Urinary bladder (tissue), 4 donors: ENCODE data around the gene RAB4A. TPM values are rescaled to one million over a fixed set of nuclear protein-coding genes. Genes with fewer than 3 reads are reported as not detected.

ENCODE experiments used
- DNase-seq: peaks from one replicate; pipeline ENCODE4 v3.0.0-alpha.2; 2015; ENCODE audit errors: extremely low spot score
- H3K27ac ChIP-seq: one replicate; pipeline ENCODE4 v1.5.1; 2013; ENCODE audit warnings: low read depth, mild to moderate bottlenecking, moderate library complexity
- H3K36me3 ChIP-seq: one replicate; pipeline ENCODE4 v1.6.1; 2013; ENCODE audit warnings: mild to moderate bottlenecking, moderate library complexity; ENCODE audit not compliant: insufficient read depth
- H3K4me1 ChIP-seq: one replicate; pipeline ENCODE4 v1.6.1; 2013; ENCODE audit warnings: mild to moderate bottlenecking, moderate library complexity; ENCODE audit not compliant: insufficient read depth
- H3K4me3 ChIP-seq: one replicate; pipeline ENCODE4 v1.5.1; 2013; ENCODE audit warnings: low read depth, low read length
- WGBS: extraction: QIAGEN DNeasy Blood & Tissue Kit; methylation state at CpG from one replicate; pipeline ENCODE4 v1.1.7; 2013; 5-methylcytosine and 5-hydroxymethylcytosine counted together
- polyA plus RNA-seq: library from polyadenylated mRNA; stranded (reverse); fragments of 200-250 nt; gene quantifications from one replicate; pipeline ENCODE4 v1.2.3, GENCODE V29; 2013
- total RNA-seq: library from RNA; depleted of rRNA; stranded (reverse); fragments of >200 nt; gene quantifications from one replicate; pipeline ENCODE4 v1.2.3, GENCODE V29; 2014
- donor health status: healthy with polysubstance abuse.
- donor health status: healthy.

The RAB4A gene
- total and polyA plus RNA-seq, 2 donors, result 33.5 to 51.4 TPM

DNA sequence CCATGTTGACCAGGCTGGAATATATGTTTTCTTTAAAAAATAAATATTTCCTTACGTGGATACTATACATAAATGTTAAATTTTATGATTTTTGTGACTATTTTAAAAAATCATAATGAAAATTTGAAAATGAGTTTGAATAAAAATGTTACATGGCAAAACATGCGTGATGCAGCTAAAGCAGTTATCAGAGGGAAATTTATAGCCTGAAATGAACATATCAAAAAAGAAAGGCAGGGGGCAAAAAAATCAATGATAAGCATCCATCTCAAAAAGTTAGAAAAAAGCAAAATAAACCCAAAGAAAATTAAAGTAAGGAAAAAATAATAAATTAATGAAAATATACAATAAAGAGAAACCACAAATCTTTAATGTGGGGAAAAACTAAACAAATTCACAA lies 63.4 kb downstream of the RAB4A start:
- H3K4me3 ChIP-seq, result no peak overlapping the region
- H3K4me1 ChIP-seq, result no peaks in the 10 kb centered on the region
- no peaks in the 10 kb centered on the region for H3K36me3 ChIP-seq
- no peak for DNase-seq
- no peak overlapping the region for H3K27ac ChIP-seq
- 73% methylated on average over 2 of the region's 2 CpGs for WGBS

DNA sequence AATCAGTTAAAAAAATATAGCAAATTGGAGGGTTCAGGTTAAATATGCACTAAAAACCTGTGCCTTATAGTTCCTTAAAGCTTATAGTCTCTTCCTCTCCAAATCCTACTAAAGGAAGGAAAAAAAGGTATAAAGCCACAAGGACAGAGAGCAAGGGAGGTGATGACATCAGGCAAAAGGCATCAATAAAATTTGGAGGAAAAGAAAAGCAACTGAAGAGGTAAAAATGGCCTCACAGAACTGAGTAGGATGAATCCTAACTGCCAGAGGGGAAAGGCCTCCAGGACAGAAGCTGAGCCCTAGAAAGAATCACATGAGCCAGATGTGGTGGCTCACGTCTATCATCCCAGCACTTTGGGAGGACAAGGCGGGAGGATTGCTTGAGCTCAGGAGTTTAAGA lies 63.8 kb downstream of the RAB4A start:
- Histone ChIP-seq H3K4me3 (no peak overlapping the region), H3K27ac (no peak overlapping the region), H3K4me1 (no peaks in the 10 kb centered on the region), H3K36me3 (no peaks in the 10 kb centered on the region)
- no peak for DNase-seq
- WGBS, result 100% methylated on average over 2 of the region's 2 CpGs

DNA sequence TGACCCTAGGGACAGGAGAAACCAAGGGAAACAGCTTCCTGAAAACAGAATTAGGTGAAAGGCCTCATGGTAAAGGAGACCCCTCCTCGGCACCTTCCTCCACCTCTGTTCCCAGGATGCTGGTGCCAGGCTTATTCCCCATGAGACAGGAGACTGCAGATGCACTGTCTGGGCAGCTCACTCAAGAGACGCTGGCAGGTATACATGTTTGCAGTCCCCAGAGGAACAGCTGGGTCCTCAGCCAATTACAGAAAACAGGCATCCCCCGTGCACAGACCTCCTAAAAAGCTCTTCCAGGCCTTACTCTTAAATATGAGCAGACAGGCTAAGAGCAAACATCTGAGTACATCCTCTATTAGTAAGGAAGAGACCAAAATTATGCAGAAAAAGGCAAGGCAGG lies 65.4 kb downstream of the RAB4A start:
- no peaks in the 10 kb centered on the region for H3K36me3 ChIP-seq
- DNase-seq, result no peak
- no peak overlapping the region for H3K27ac ChIP-seq
- no peak overlapping the region for H3K4me3 ChIP-seq
- 85% methylated on average over 3 of the region's 3 CpGs for WGBS
- no peaks in the 10 kb centered on the region for H3K4me1 ChIP-seq

DNA sequence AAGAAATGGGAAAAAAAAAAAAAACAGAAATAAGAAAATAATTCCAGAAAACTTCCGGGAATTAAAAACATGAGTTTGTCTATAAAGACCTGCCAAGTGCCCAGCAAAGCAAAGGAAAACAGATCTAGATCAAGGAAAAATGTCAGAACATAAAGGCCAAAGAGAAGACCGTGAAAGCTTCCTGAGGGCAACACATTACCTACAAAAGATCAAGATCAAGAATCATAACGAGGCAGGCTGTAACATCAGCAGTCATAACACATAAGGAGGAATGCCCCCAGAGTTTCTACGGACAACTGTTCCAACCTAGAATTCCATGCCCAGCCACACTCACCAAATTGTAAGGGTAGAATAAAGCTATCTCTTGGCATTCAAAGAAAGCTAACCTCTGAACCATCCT lies 68.2 kb downstream of the RAB4A start:
- 92% methylated on average over 4 of the region's 4 CpGs for WGBS
- DNase-seq, result no peak

DNA sequence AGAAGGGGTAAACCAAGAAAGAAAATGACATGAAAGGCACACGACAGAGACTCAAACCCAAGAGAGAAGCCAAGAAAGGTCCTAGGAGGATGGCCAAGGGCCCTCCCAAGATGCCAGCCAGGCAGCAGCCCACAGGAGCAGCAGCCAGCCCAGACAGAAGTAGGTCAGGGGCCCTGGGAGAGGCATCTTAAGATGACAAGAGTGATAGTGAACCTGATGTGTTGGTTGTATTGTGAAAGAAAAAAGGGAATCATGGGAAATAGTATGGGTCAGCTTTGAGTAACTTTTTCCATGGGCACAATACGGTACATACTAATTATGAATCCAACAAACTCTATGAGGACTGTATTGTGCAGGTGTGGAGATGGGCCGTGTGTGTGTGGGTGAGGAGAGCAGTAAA lies 68.6 kb downstream of the RAB4A start:
- H3K27ac ChIP-seq, result no peak overlapping the region
- H3K4me1 ChIP-seq, result no peaks in the 10 kb centered on the region
- H3K4me3 ChIP-seq, result no peak overlapping the region
- 94% methylated on average over 3 of the region's 3 CpGs for WGBS
- H3K36me3 ChIP-seq, result no peaks in the 10 kb centered on the region
- no peak for DNase-seq

More for the DNA sequence above, 68.2 kb downstream of the RAB4A start:
- Histone ChIP-seq H3K36me3 (no peaks in the 10 kb centered on the region), H3K4me3 (no peak overlapping the region), H3K4me1 (no peaks in the 10 kb centered on the region), H3K27ac (no peak overlapping the region)

DNA sequence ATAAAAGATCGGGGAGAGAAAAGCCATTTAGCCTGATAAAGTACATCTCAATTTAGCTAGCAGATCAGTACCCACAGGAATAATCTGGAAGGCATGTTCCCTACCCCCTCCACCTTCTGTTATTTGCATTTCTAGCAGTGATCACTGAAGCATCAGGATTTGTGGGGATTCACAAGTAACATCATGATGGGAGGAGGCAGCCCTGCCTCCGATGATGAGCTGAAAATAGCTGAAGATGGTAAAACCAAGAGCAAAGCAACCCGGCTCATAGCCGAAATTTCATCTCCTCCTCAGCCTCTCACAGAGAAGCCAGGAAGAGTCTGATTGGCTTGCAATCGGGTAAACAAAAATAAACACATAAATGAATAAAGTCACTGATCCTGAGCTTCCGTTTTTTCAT lies 69.6 kb downstream of the RAB4A start:
- H3K4me1 ChIP-seq, result no peaks in the 10 kb centered on the region
- no peak overlapping the region for H3K4me3 ChIP-seq
- H3K27ac ChIP-seq, result no peak overlapping the region
- no peaks in the 10 kb centered on the region for H3K36me3 ChIP-seq
- no peak for DNase-seq
- 89% methylated on average over 6 of the region's 6 CpGs for WGBS

DNA sequence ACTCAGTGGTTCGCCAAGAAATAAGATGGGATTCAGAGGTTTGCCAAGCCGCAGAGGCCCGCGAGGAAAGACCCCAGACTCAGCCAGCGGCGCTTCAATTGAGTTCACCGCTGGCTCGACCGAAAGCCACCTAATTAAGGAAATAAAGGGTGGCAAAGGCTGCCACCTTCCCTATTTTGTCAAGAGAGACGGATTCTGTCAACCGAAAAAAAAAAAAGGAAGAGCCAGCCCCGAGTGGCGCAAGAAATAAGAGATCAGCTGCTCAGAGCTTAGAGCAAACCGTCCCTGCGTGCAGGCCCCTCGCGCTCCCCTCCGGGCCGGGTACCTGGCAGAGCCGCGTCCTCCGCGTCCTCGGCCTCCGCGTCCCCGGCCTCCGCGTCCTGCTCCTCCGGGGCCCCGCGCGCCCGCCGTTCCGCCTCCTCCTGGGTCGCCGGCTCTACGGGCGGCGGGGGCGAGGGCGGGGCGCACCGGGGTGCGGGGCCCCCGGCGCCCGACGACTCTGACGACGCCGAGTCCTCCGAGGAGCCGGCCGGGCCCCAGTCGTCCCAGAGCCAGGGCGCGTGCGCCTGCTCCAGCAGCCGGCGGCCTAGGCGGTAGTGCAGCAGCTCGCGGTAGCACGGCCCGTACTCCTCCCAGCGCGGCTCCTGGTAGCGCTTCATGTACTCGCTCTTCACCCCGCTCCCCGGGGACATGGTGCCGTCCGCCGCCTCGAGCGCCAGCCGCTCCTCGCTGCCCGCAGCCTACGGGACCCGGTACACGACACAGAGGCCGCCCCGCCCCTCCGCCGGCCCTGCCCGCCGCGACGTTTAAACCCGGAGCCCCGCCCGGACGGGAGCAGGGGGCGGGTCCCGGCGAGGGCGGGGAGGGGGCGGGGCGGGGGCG lies 71.1 kb downstream of the RAB4A start:
- WGBS, result under 1% methylated on average over 103 of the region's 103 CpGs
- H3K27ac ChIP-seq, result peak overlapping the region; percentile 94
- H3K36me3 ChIP-seq, result no peaks in the 10 kb centered on the region
- peak overlapping the region; percentile 82 for H3K4me3 ChIP-seq
- DNase-seq, result no peak
- H3K4me1 ChIP-seq, result no peaks in the 10 kb centered on the region

DNA sequence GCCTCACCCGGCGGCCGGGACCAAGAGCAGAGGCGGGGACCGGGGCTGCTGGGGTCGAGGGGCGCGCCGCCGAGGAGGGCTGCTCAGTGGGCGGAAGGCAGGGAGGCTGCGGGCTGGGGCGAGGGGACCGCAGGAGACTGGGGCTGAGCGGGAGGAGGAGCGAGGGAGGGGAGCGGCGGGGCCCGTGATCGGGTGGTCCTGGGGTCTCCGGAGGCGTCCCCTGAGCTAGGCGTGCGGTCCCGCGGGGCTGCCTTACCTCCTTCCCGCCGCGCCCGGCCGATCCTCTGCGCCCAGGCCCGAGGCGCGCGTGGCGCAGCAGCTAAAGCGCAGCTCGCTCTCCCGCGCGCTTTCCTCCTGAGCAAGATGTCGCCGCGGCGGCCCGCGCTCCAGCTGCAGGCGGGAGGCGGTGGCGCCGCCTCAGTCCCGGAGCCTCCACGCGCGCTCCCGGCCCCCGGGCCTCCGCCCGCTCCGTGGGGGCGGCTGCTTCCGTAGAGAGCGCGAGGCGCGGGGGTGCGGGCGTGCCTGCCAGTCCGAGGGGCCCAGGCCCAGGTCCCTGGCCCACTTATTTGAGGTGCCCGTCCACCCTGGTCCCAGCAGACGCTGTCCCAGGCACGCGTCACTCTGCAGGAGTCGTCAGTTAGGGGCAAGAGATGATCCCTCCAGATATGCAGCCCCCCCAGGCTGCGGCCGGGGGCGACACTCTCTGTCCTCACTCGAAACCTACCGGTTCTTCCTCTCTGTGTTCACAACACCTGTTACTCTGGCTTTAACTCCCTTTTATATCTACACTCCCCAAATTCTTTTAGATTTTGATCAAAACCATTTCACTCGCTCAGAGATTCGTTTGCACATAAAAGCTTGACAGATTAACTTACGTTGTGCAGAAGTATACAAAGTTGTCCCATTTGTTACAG lies 72.0 kb downstream of the RAB4A start, which contains the start of gene CCSAP:
TSS of gene CCSAP (minus strand) at position 392 of the 914 bp plus-strand sequence. CDS start 582 bp downstream, outside the sequence.
- DNase-seq, result no peak
- peak within 1 kb of the TSS; percentile 82 for H3K4me3 ChIP-seq
- no peaks in the 10 kb centered on the region for H3K4me1 ChIP-seq
- H3K36me3 ChIP-seq, result no peaks in the 10 kb centered on the region
- H3K27ac ChIP-seq, result peak within 1 kb of the TSS; percentile 94
- under 1% methylated on average over 82 of the region's 83 CpGs for WGBS

DNA sequence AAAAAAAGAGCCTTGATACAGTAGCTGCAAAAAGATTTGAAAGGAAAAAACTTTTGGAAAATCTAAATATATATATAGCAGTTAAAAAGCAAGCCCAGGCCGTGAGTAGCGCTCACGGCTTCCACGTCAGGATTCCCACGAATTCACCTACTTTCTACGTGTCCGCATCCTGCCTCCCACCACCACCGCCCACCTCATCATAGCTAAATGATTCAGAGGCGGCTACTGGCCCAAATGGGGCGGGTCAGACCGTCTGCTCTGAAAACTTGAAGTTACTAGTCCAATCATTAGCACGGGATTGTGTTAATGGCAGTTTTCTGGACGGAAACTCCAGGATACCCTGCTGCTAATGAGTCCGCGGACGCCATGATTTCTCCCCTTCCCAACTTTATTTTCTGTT lies 73.2 kb downstream of the RAB4A start:
- Histone ChIP-seq H3K36me3 (no peaks in the 10 kb centered on the region), H3K27ac (no peak overlapping the region), H3K4me3 (no peak overlapping the region), H3K4me1 (no peaks in the 10 kb centered on the region)
- 78% methylated on average over 16 of the region's 16 CpGs for WGBS
- no peak for DNase-seq

DNA sequence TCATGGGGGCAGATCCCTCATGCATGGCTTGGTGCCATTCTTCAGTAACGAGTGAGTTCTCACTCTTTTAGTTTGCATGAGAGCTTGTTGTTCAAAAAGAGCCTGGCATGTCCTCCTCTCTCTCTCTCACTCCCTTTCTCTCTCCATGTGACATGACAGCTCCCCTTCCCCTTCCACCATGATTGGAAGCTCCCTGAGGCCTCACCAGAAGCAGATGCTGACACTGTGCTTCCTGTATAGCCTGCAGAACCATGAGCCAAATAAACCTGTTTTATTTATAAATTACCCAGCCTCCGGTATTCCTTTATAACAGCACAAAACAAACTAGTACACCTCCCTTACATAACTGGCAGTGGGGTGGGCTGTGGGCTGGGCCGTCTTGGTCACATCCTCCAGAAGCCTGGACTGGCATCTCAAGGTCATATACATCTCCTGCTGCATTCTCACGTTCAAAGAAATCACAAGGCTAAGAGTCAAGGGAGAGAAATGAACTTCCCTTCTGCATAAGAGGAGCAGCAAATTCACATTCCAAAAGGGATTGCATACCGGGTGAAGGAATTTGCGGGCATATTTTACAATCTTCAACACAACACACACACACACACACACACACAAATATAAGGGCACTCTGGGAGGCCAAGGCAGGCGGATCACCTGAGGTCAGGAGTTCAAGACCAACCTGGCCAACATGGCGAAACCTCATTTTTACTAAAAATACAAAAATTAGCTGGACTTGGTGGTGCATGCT lies 74.2 kb downstream of the RAB4A start:
- no peaks in the 10 kb centered on the region for H3K36me3 ChIP-seq
- no peak overlapping the region for H3K27ac ChIP-seq
- H3K4me3 ChIP-seq, result no peak overlapping the region
- WGBS, result 66% methylated on average over 8 of the region's 8 CpGs
- no peaks in the 10 kb centered on the region for H3K4me1 ChIP-seq
- DNase-seq, result no peak

DNA sequence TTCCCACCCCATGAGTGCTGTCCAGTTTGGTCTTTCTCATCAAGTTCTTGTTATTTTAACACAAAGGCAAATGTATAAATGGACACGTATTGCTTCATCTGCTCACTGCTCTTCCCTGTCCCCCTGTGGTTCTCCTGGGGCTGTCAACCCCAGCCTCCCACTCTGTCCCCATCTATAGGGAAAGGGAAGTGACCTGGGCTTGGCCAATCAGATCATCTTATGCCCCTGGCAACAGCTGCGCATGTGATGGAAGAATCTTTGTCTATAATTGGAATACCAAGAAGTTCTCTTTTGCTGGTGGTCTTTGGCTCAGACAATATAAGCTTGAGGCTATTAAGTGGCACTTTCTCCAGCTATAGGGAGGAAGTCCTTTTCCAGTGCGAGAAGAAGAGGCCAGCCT lies 76.6 kb downstream of the RAB4A start:
- Histone ChIP-seq H3K27ac (no peak overlapping the region), H3K36me3 (no peaks in the 10 kb centered on the region), H3K4me3 (no peak overlapping the region), H3K4me1 (no peaks in the 10 kb centered on the region)
- 64% methylated on average over 3 of the region's 3 CpGs for WGBS
- no peak for DNase-seq

DNA sequence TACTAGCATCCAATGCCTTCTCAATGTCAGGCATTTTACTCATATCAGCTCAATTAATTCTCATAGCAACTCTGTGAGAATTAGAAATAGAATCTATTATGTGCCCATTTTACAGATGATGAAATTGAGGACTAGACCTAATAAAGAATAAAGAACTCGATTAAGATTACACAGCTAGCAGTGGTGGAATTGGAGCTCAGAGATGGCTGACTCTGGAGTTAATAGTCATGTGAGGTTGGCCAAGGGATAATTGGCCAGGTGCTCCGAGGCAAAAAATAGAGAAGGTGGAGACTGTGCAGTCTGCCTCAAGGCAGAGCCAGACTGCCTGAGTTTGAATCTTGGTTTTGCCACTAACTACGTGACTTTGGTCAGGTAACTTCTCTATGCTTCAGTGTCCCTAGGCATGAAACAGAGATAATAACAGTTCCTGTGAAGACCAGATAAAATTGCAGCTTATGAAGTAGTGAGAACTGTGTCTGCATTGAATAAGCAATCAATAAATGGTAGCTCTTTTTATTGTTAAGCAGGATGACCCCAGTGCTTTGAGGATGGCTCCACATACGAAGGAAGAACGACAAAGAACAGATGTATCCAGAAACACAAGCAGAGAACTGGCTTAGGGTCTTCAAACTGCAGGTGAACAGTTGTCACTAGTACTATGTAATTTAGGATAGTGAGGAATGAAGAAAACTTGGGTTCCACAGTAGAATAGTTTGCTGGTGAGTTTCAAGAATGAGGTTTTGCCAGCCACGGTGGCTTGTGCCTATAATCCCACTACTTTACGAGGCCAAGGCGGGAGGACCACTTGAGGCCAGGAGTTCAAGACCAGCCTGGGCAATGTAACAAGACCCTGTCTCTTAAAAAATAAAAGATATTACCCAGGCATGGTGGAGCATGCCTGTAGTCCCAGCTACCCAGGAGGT lies 78.8 kb downstream of the RAB4A start:
- WGBS, result 68% methylated on average over 8 of the region's 8 CpGs
- no peak overlapping the region for H3K4me3 ChIP-seq
- no peak overlapping the region for H3K27ac ChIP-seq
- DNase-seq, result no peak
- H3K4me1 ChIP-seq, result no peaks in the 10 kb centered on the region
- H3K36me3 ChIP-seq, result no peaks in the 10 kb centered on the region
